Left forelimb (tissue), 1 donor: ENCODE results near the gene UCP2.
A peak's percentile ranks its signal among the peaks of the same experiment; 100 is the strongest.
"Not testable (repeated sequence)": the region's sequence is repeated elsewhere in the genome, so short reads cannot be mapped to it uniquely, and the experiment has no call there.

Experiments used
- DNase-seq: peaks from one replicate; pipeline ENCODE4 v3.0.0-alpha.2; 2018; ENCODE audit warnings: low spot score

The UCP2 gene

GRCh38 chr11:73995731-73996130, 13.1 kb upstream of the UCP2 start:
- no peak for DNase-seq

GRCh38 chr11:73995247-73995646, 12.6 kb upstream of the UCP2 start:
- no peak for DNase-seq

GRCh38 chr11:73991471-73992006, 8.9 kb upstream of the UCP2 start:
- DNase-seq = no peak

GRCh38 chr11:73990730-73991129, 8.1 kb upstream of the UCP2 start:
- no peak for DNase-seq

- DNase-seq = no peak
Observed at GRCh38 chr11:73989156-73989555, 6.5 kb upstream of the UCP2 start.

GRCh38 chr11:73988227-73988626, 5.6 kb upstream of the UCP2 start:
- DNase-seq = no peak

- DNase-seq = not testable (repeated sequence)
Observed at GRCh38 chr11:73985661-73986060, 3.0 kb upstream of the UCP2 start.

GRCh38 chr11:73983741-73984538, 1.3 kb upstream of the UCP2 start:
- DNase-seq = no peak

- DNase-seq = peak; percentile 90
Observed at GRCh38 chr11:73982990-73983740, 522 bp upstream of the UCP2 start.

- DNase-seq = no peak
Observed at GRCh38 chr11:73981051-73981805, 1.4 kb downstream of the UCP2 start.

GRCh38 chr11:73980001-73980961, 2.4 kb downstream of the UCP2 start:
- no peak for DNase-seq

GRCh38 chr11:73978576-73979086, 4.0 kb downstream of the UCP2 start:
- no peak for DNase-seq

- DNase-seq = no peak
Observed at GRCh38 chr11:73977856-73978519, 4.7 kb downstream of the UCP2 start.

- no peak for DNase-seq
Observed at GRCh38 chr11:73976451-73977151, 6.0 kb downstream of the UCP2 start.

GRCh38 chr11:73975479-73975757, 7.2 kb downstream of the UCP2 start:
- DNase-seq = no peak

GRCh38 chr11:73974604-73975478, 7.8 kb downstream of the UCP2 start:
- DNase-seq = no peak

GRCh38 chr11:73972620-73973449, 9.8 kb downstream of the UCP2 start:
- no peak for DNase-seq

GRCh38 chr11:73972187-73972586, 10.5 kb downstream of the UCP2 start:
- DNase-seq = no peak
